ENCODE results near the gene HTATSF1. TPM values are rescaled to one million over a fixed set of nuclear protein-coding genes. Genes with fewer than 3 reads are reported as not detected.

The HTATSF1 gene, protein sequence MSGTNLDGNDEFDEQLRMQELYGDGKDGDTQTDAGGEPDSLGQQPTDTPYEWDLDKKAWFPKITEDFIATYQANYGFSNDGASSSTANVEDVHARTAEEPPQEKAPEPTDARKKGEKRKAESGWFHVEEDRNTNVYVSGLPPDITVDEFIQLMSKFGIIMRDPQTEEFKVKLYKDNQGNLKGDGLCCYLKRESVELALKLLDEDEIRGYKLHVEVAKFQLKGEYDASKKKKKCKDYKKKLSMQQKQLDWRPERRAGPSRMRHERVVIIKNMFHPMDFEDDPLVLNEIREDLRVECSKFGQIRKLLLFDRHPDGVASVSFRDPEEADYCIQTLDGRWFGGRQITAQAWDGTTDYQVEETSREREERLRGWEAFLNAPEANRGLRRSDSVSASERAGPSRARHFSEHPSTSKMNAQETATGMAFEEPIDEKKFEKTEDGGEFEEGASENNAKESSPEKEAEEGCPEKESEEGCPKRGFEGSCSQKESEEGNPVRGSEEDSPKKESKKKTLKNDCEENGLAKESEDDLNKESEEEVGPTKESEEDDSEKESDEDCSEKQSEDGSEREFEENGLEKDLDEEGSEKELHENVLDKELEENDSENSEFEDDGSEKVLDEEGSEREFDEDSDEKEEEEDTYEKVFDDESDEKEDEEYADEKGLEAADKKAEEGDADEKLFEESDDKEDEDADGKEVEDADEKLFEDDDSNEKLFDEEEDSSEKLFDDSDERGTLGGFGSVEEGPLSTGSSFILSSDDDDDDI
- total RNA-seq = 10 to 100 TPM; 42.7 to 45.2 TPM
- 73.1 TPM for polyA plus RNA-seq

GRCh38 chrX:136497556-136498052 is at the start of gene HTATSF1:
HTATSF1 (plus strand) TSS chrX:136497592; CDS start chrX:136497685, 93 bp downstream.
- Mint-ChIP-seq H3K4me3 (peak within 1 kb of the TSS; percentile 88 to 95 (median 92)), H3K27ac (peak within 1 kb of the TSS; percentile 92 to 99 (median 98)), H3K27me3 (peaks cover 0 to 4% of the 10 kb centered on the region in 2 donors), H3K36me3 (peaks cover 0 to 17% (median 4%) of the 10 kb centered on the region in 3 donors), H3K9me3 (no peaks in the 10 kb centered on the region), H3K4me1 (peaks cover 13 to 25% (median 21%) of the 10 kb centered on the region in 3 donors)
- CTCF ChIA-PET = no interaction called here
- no peak for DNase-seq
- no peaks in the 10 kb centered on the region for H3K27me3 ChIP-seq (ENCODE audit: insufficient read depth, low read length, poor library complexity, severe bottlenecking)
- POLR2A ChIA-PET = interaction anchor here (0.7 to 1.0 kb wide), 3 partner anchors 8 to 138 kb away, joined by 3 read pairs; no protein-coding TSS in a partner anchor
- no peaks in the 10 kb centered on the region for H3K9me3 ChIP-seq (ENCODE audit: low read length)
- peak within 1 kb of the TSS; percentile 92 for H3K4me3 ChIP-seq (ENCODE audit: low read length)
- H3K36me3 ChIP-seq (ENCODE audit: insufficient read depth, low read length) = no peaks in the 10 kb centered on the region
- peaks cover 16% of the 10 kb centered on the region for H3K4me1 ChIP-seq (ENCODE audit: insufficient read depth, low read length)
- H3K27ac ChIP-seq (ENCODE audit: low read depth, low read length) = peak within 1 kb of the TSS; percentile 77

- H3K36me3 Mint-ChIP-seq = no peaks in the 10 kb centered on the region
- no peak overlapping the region for H3K27ac Mint-ChIP-seq
- ChIA-PET CTCF (no interaction called here), POLR2A (no interaction called here)
- Histone ChIP-seq H3K4me3 (ENCODE audit: low read length) (no peak overlapping the region), H3K4me1 (ENCODE audit: insufficient read depth, low read length) (no peaks in the 10 kb centered on the region), H3K9me3 (ENCODE audit: low read length) (no peaks in the 10 kb centered on the region), H3K27ac (ENCODE audit: low read depth, low read length) (no peak overlapping the region), H3K27me3 (ENCODE audit: insufficient read depth, low read length, poor library complexity, severe bottlenecking) (no peaks in the 10 kb centered on the region), H3K36me3 (ENCODE audit: insufficient read depth, low read length) (no peaks in the 10 kb centered on the region)
- no peaks in the 10 kb centered on the region for H3K4me1 Mint-ChIP-seq
- no peak for DNase-seq
- peaks cover 6 to 10% of the 10 kb centered on the region in 2 donors for H3K27me3 Mint-ChIP-seq
- H3K4me3 Mint-ChIP-seq = no peak overlapping the region
- no peaks in the 10 kb centered on the region for H3K9me3 Mint-ChIP-seq
These were observed 49.4 kb upstream of the HTATSF1 start for GRCh38 chrX:136447968-136448367.

DNA sequence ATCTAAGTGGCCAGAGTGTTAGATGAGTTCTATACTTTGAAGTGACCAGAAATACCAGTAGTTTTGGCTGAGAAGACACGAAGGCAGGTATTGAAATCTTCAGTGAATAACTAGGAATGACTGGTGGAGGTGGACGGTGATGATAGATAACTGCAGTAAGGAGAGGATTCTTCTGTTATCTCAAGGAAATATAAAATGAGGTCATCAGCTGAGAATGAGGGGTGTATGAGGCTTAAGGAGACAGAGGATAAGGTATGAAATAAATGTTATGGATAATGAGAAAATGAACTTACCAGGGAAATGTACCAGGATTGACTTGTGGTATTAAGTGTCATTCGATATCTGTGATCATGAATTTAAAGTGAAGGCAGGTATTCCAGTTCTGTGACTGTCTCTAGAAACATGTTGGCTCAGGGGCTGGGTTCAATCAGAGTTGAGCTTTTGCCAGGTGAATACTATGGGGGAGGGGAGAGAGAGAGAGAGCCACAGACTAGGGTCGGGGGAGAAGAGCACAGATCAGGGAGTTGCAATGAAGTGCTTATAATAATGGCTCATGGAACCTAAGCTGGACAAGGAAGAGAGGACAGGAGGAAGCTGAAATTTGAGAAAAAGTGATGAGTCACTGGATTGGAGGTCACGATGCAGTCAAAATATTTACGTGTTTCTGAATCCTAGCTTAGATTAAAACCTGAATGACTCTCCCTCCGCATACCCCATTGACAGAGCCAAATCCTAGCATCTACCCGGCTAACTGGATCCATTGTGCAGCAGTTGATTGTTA is 47.2 kb upstream of the HTATSF1 start:
- no peaks in the 10 kb centered on the region for H3K36me3 ChIP-seq (ENCODE audit: insufficient read depth, low read length)
- no peak overlapping the region for H3K27ac Mint-ChIP-seq

DNA sequence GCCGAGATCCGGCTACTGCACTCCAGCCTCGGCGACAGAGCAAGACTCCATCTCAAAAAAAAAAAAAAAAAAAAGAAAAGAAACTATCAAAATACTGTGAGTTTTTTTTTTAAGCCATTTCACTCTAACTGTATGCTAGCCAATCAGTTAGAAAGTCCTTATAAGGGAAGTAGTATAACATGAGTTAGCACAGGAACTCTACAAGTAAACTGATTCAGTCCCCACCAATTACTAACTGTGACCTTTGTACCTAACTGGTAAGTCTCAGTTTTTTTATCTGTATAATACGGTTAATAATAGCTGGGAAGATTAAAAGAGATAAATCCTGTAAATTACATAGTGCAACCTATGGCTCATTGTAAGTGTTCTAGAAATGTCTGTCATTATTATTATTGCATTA is 44.8 kb upstream of the HTATSF1 start:
- H3K9me3 Mint-ChIP-seq = no peaks in the 10 kb centered on the region
- DNase-seq = no peak
- no peaks in the 10 kb centered on the region for H3K36me3 Mint-ChIP-seq
- no peaks in the 10 kb centered on the region for H3K4me1 ChIP-seq (ENCODE audit: insufficient read depth, low read length)
- POLR2A ChIA-PET = no interaction called here
- H3K4me1 Mint-ChIP-seq = no peaks in the 10 kb centered on the region
- H3K27me3 ChIP-seq (ENCODE audit: insufficient read depth, low read length, poor library complexity, severe bottlenecking) = no peaks in the 10 kb centered on the region
- no peak overlapping the region for H3K27ac ChIP-seq (ENCODE audit: low read depth, low read length)
- H3K36me3 ChIP-seq (ENCODE audit: insufficient read depth, low read length) = no peaks in the 10 kb centered on the region
- CTCF ChIA-PET = no interaction called here
- no peak overlapping the region for H3K4me3 ChIP-seq (ENCODE audit: low read length)
- no peaks in the 10 kb centered on the region for H3K9me3 ChIP-seq (ENCODE audit: low read length)
- no peak overlapping the region for H3K4me3 Mint-ChIP-seq
- peaks cover 0 to 3% of the 10 kb centered on the region in 2 donors for H3K27me3 Mint-ChIP-seq
- H3K27ac Mint-ChIP-seq = no peak overlapping the region

More for the DNA sequence above, 47.2 kb upstream of the HTATSF1 start:
- H3K27ac ChIP-seq (ENCODE audit: low read depth, low read length) = no peak overlapping the region
- CTCF ChIA-PET = no interaction called here
- DNase-seq = no peak
- H3K4me3 ChIP-seq (ENCODE audit: low read length) = no peak overlapping the region
- Mint-ChIP-seq H3K9me3 (no peaks in the 10 kb centered on the region), H3K36me3 (no peaks in the 10 kb centered on the region), H3K4me1 (no peaks in the 10 kb centered on the region), H3K27me3 (peaks cover 6 to 10% of the 10 kb centered on the region in 2 donors), H3K4me3 (no peak overlapping the region)
- no peaks in the 10 kb centered on the region for H3K9me3 ChIP-seq (ENCODE audit: low read length)
- no peaks in the 10 kb centered on the region for H3K27me3 ChIP-seq (ENCODE audit: insufficient read depth, low read length, poor library complexity, severe bottlenecking)
- POLR2A ChIA-PET = no interaction called here
- no peaks in the 10 kb centered on the region for H3K4me1 ChIP-seq (ENCODE audit: insufficient read depth, low read length)

DNA sequence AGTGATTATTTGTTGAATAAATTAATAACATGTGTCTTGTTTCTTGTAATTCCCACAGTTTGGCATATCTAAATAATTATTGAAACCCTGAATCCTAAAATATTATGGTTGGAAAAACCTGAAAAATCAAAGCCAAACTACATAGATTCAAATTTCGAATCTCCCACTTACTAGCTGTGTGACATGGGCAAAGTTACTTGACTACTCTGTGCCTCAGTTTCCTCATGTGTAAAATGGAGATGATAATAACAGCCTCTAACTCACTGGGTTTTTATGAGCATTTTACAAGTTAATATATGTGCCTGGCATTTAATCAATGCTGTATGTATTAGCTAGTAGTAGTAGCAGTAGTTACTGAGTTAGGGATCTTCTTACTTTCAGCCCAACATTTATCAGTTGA is 44.3 kb upstream of the HTATSF1 start:
- Histone ChIP-seq H3K9me3 (ENCODE audit: low read length) (no peaks in the 10 kb centered on the region), H3K36me3 (ENCODE audit: insufficient read depth, low read length) (no peaks in the 10 kb centered on the region), H3K27ac (ENCODE audit: low read depth, low read length) (no peak overlapping the region), H3K27me3 (ENCODE audit: insufficient read depth, low read length, poor library complexity, severe bottlenecking) (no peaks in the 10 kb centered on the region), H3K4me3 (ENCODE audit: low read length) (no peak overlapping the region), H3K4me1 (ENCODE audit: insufficient read depth, low read length) (no peaks in the 10 kb centered on the region)
- Mint-ChIP-seq H3K36me3 (no peaks in the 10 kb centered on the region), H3K4me1 (no peaks in the 10 kb centered on the region), H3K27ac (no peak overlapping the region), H3K27me3 (peaks cover 0 to 4% of the 10 kb centered on the region in 2 donors), H3K4me3 (no peak overlapping the region), H3K9me3 (no peaks in the 10 kb centered on the region)
- no peak for DNase-seq
- ChIA-PET CTCF (no interaction called here), POLR2A (no interaction called here)

- H3K9me3 ChIP-seq (ENCODE audit: low read length) = no peaks in the 10 kb centered on the region
- H3K36me3 ChIP-seq (ENCODE audit: insufficient read depth, low read length) = no peaks in the 10 kb centered on the region
- no peak overlapping the region for H3K4me3 ChIP-seq (ENCODE audit: low read length)
- no peaks in the 10 kb centered on the region for H3K4me1 Mint-ChIP-seq
- H3K4me3 Mint-ChIP-seq = no peak overlapping the region
- no peaks in the 10 kb centered on the region for H3K36me3 Mint-ChIP-seq
- no peak for DNase-seq
- H3K27ac ChIP-seq (ENCODE audit: low read depth, low read length) = no peak overlapping the region
- ChIA-PET POLR2A (no interaction called here), CTCF (no interaction called here)
- no peaks in the 10 kb centered on the region for H3K9me3 Mint-ChIP-seq
- H3K27me3 ChIP-seq (ENCODE audit: insufficient read depth, low read length, poor library complexity, severe bottlenecking) = no peaks in the 10 kb centered on the region
- peaks cover 0 to 4% of the 10 kb centered on the region in 2 donors for H3K27me3 Mint-ChIP-seq
- H3K27ac Mint-ChIP-seq = no peak overlapping the region
- no peaks in the 10 kb centered on the region for H3K4me1 ChIP-seq (ENCODE audit: insufficient read depth, low read length)
These were observed 43.6 kb upstream of the HTATSF1 start for GRCh38 chrX:136453771-136454170.

- no peak overlapping the region for H3K4me3 Mint-ChIP-seq
- no peak overlapping the region for H3K4me3 ChIP-seq (ENCODE audit: low read length)
- no peaks in the 10 kb centered on the region for H3K36me3 Mint-ChIP-seq
These were observed 41.3 kb upstream of the HTATSF1 start for GRCh38 chrX:136456133-136456532.

More at GRCh38 chrX:136456133-136456532, 41.3 kb upstream of the HTATSF1 start:
- Mint-ChIP-seq H3K9me3 (no peaks in the 10 kb centered on the region), H3K27me3 (peaks cover 0 to 4% of the 10 kb centered on the region in 2 donors), H3K4me1 (no peaks in the 10 kb centered on the region), H3K27ac (no peak overlapping the region)
- no peaks in the 10 kb centered on the region for H3K9me3 ChIP-seq (ENCODE audit: low read length)
- H3K4me1 ChIP-seq (ENCODE audit: insufficient read depth, low read length) = no peaks in the 10 kb centered on the region
- ChIA-PET CTCF (no interaction called here), POLR2A (no interaction called here)
- H3K36me3 ChIP-seq (ENCODE audit: insufficient read depth, low read length) = no peaks in the 10 kb centered on the region
- DNase-seq = no peak
- no peaks in the 10 kb centered on the region for H3K27me3 ChIP-seq (ENCODE audit: insufficient read depth, low read length, poor library complexity, severe bottlenecking)
- no peak overlapping the region for H3K27ac ChIP-seq (ENCODE audit: low read depth, low read length)

Data from CD8-positive, alpha-beta memory T cell (primary cell).